ENCODE results near the gene TACC2.

TACC2 gene

DNA sequence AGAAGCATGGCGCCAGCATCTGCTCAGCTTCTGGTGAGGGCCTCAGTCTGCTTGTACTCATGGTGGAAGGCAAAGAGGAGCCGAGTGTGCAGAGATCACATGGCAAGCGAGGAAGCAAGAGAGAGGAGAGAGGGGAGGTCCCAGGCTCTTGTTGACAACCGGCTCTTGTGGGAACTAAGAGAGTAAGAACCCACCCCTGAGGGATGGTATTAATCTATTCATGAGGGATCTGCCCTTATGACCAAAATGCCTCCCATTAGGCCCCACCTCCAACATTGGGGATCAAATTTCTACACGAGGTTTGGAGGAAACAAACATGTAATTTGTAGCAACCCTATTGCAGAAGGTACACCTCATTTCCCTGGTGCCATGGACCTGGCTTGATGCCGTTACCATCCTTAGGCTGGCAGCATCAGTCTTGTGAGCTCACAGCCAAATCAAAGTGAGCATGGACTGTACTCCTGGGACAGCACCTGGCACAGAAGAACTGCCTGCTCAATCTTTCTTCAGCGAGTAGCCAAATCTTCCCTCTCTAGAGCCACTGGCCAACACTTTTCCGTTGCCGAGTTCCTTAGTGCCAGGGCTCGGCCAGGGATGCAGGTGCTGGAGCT lies 288.7 kb downstream of the TACC2 start:
- Histone ChIP-seq H3K9ac (ENCODE audit: low read length) (no peak overlapping the region), H3K4me3 (ENCODE audit: low read length) (no peak overlapping the region), H3K4me1 (ENCODE audit: control insufficient read depth, low read depth, low read length) (peaks cover 2% of the 10 kb centered on the region), H3K27me3 (ENCODE audit: control insufficient read depth, insufficient read depth, low read length) (no peaks in the 10 kb centered on the region), H3K36me3 (ENCODE audit: control insufficient read depth, low read depth, low read length) (no peaks in the 10 kb centered on the region), H3K9me3 (ENCODE audit: control insufficient read depth, low read depth, low read length) (no peaks in the 10 kb centered on the region), H3K27ac (ENCODE audit: low read length) (no peak overlapping the region)

DNA sequence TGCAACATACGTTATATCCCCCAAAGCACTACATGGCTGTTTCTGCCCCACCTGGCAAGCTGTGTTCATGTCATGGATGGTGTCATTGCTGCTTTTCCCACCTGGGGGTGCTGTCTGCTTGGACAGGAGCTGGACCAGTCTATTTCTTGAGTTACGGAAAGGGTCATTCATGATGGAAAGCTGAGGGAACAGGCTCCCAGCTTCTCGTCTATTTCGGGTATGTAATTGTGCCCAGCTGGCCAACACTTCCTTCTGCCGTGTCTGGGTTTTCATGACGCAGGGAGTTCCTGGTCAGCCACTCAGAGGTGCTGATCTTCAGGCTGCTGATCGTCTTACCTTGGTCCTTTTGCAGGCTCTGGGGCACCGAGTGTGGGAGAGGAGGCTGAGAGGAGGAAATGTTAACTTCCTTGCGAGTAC lies 290.8 kb downstream of the TACC2 start:
- H3K4me3 ChIP-seq (ENCODE audit: low read length): no peak overlapping the region
- no peaks in the 10 kb centered on the region for H3K36me3 ChIP-seq (ENCODE audit: control insufficient read depth, low read depth, low read length)

GRCh38 chr10:122280156-122280555 lies 291.2 kb downstream of the TACC2 start:
- no peak overlapping the region for H3K27ac ChIP-seq (ENCODE audit: low read length)
- peaks cover 5% of the 10 kb centered on the region for H3K4me1 ChIP-seq (ENCODE audit: control insufficient read depth, low read depth, low read length)
- H3K4me3 ChIP-seq (ENCODE audit: low read length): no peak overlapping the region
- H3K36me3 ChIP-seq (ENCODE audit: control insufficient read depth, low read depth, low read length): no peaks in the 10 kb centered on the region
- no peak overlapping the region for H3K9ac ChIP-seq (ENCODE audit: low read length)
- no peaks in the 10 kb centered on the region for H3K27me3 ChIP-seq (ENCODE audit: control insufficient read depth, insufficient read depth, low read length)
- no peaks in the 10 kb centered on the region for H3K9me3 ChIP-seq (ENCODE audit: control insufficient read depth, low read depth, low read length)

More for the DNA sequence above, 290.8 kb downstream of the TACC2 start:
- peaks cover 5% of the 10 kb centered on the region for H3K4me1 ChIP-seq (ENCODE audit: control insufficient read depth, low read depth, low read length)
- H3K9me3 ChIP-seq (ENCODE audit: control insufficient read depth, low read depth, low read length): no peaks in the 10 kb centered on the region
- no peaks in the 10 kb centered on the region for H3K27me3 ChIP-seq (ENCODE audit: control insufficient read depth, insufficient read depth, low read length)
- H3K9ac ChIP-seq (ENCODE audit: low read length): no peak overlapping the region
- H3K27ac ChIP-seq (ENCODE audit: low read length): no peak overlapping the region

DNA sequence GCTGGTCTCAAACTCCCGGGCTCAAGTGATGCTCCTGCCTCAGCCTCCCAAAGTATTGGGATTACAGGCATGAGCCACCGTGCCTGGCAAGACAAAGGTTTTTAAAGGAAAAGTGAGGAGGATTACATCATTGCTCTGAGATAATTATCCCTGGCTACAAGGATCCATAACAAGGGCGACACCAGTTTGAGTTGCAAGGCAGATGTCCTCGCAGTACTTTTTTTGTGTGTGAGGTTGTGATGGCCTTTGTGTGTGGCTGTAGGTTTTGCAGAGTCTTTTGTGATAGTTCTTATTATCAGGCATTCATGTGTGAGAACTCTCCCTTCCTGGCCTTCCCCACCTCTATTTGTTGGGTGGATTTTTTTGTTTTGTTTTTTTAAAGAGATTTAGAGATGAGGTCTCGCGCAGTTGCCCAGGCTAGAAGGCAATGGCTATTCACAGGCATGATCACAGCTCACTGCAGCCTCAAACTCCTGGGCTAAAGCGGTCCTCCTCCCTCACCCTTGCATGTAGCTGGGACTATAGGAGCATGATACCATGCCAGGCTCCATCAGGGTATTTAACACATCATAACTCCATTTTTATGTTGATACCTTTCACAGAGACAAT lies 292.2 kb downstream of the TACC2 start:
- Histone ChIP-seq H3K9me3 (ENCODE audit: control insufficient read depth, low read depth, low read length) (no peaks in the 10 kb centered on the region), H3K36me3 (ENCODE audit: control insufficient read depth, low read depth, low read length) (no peaks in the 10 kb centered on the region), H3K4me1 (ENCODE audit: control insufficient read depth, low read depth, low read length) (peaks cover 5% of the 10 kb centered on the region), H3K27me3 (ENCODE audit: control insufficient read depth, insufficient read depth, low read length) (no peaks in the 10 kb centered on the region), H3K9ac (ENCODE audit: low read length) (no peak overlapping the region), H3K4me3 (ENCODE audit: low read length) (no peak overlapping the region), H3K27ac (ENCODE audit: low read length) (no peak overlapping the region)

GRCh38 chr10:122281751-122282150 lies 292.8 kb downstream of the TACC2 start:
- Histone ChIP-seq H3K27ac (ENCODE audit: low read length) (no peak overlapping the region), H3K9me3 (ENCODE audit: control insufficient read depth, low read depth, low read length) (no peaks in the 10 kb centered on the region), H3K4me3 (ENCODE audit: low read length) (no peak overlapping the region), H3K9ac (ENCODE audit: low read length) (no peak overlapping the region), H3K36me3 (ENCODE audit: control insufficient read depth, low read depth, low read length) (no peaks in the 10 kb centered on the region), H3K4me1 (ENCODE audit: control insufficient read depth, low read depth, low read length) (peaks cover 5% of the 10 kb centered on the region), H3K27me3 (ENCODE audit: control insufficient read depth, insufficient read depth, low read length) (no peaks in the 10 kb centered on the region)

- Histone ChIP-seq H3K27me3 (ENCODE audit: control insufficient read depth, insufficient read depth, low read length) (no peaks in the 10 kb centered on the region), H3K9ac (ENCODE audit: low read length) (no peak overlapping the region), H3K4me1 (ENCODE audit: control insufficient read depth, low read depth, low read length) (peaks cover 5% of the 10 kb centered on the region), H3K4me3 (ENCODE audit: low read length) (no peak overlapping the region), H3K36me3 (ENCODE audit: control insufficient read depth, low read depth, low read length) (no peaks in the 10 kb centered on the region), H3K27ac (ENCODE audit: low read length) (no peak overlapping the region), H3K9me3 (ENCODE audit: control insufficient read depth, low read depth, low read length) (no peaks in the 10 kb centered on the region)
Observed at GRCh38 chr10:122282253-122282671, 293.3 kb downstream of the TACC2 start.

- peaks cover 5% of the 10 kb centered on the region for H3K4me1 ChIP-seq (ENCODE audit: control insufficient read depth, low read depth, low read length)
- no peak overlapping the region for H3K4me3 ChIP-seq (ENCODE audit: low read length)
- no peak overlapping the region for H3K27ac ChIP-seq (ENCODE audit: low read length)
- H3K27me3 ChIP-seq (ENCODE audit: control insufficient read depth, insufficient read depth, low read length): no peaks in the 10 kb centered on the region
- H3K36me3 ChIP-seq (ENCODE audit: control insufficient read depth, low read depth, low read length): no peaks in the 10 kb centered on the region
- no peak overlapping the region for H3K9ac ChIP-seq (ENCODE audit: low read length)
- no peaks in the 10 kb centered on the region for H3K9me3 ChIP-seq (ENCODE audit: control insufficient read depth, low read depth, low read length)
Observed at GRCh38 chr10:122282909-122283308, 293.9 kb downstream of the TACC2 start.

GRCh38 chr10:122285506-122286444 lies 296.8 kb downstream of the TACC2 start:
- no peaks in the 10 kb centered on the region for H3K36me3 ChIP-seq (ENCODE audit: control insufficient read depth, low read depth, low read length)
- H3K27ac ChIP-seq (ENCODE audit: low read length): no peak overlapping the region
- no peaks in the 10 kb centered on the region for H3K27me3 ChIP-seq (ENCODE audit: control insufficient read depth, insufficient read depth, low read length)
- H3K9ac ChIP-seq (ENCODE audit: low read length): no peak overlapping the region
- H3K9me3 ChIP-seq (ENCODE audit: control insufficient read depth, low read depth, low read length): no peaks in the 10 kb centered on the region
- H3K4me3 ChIP-seq (ENCODE audit: low read length): no peak overlapping the region
- H3K4me1 ChIP-seq (ENCODE audit: control insufficient read depth, low read depth, low read length): peaks cover 5% of the 10 kb centered on the region

GRCh38 chr10:122286867-122287266 lies 297.9 kb downstream of the TACC2 start:
- Histone ChIP-seq H3K9ac (ENCODE audit: low read length) (no peak overlapping the region), H3K4me1 (ENCODE audit: control insufficient read depth, low read depth, low read length) (peaks cover 5% of the 10 kb centered on the region), H3K27ac (ENCODE audit: low read length) (no peak overlapping the region), H3K36me3 (ENCODE audit: control insufficient read depth, low read depth, low read length) (no peaks in the 10 kb centered on the region), H3K4me3 (ENCODE audit: low read length) (no peak overlapping the region), H3K27me3 (ENCODE audit: control insufficient read depth, insufficient read depth, low read length) (no peaks in the 10 kb centered on the region), H3K9me3 (ENCODE audit: control insufficient read depth, low read depth, low read length) (no peaks in the 10 kb centered on the region)

- no peak overlapping the region for H3K4me3 ChIP-seq (ENCODE audit: low read length)
- H3K27me3 ChIP-seq (ENCODE audit: control insufficient read depth, insufficient read depth, low read length): no peaks in the 10 kb centered on the region
- no peak overlapping the region for H3K9ac ChIP-seq (ENCODE audit: low read length)
- H3K27ac ChIP-seq (ENCODE audit: low read length): no peak overlapping the region
- H3K4me1 ChIP-seq (ENCODE audit: control insufficient read depth, low read depth, low read length): peaks cover 4% of the 10 kb centered on the region
- H3K36me3 ChIP-seq (ENCODE audit: control insufficient read depth, low read depth, low read length): no peaks in the 10 kb centered on the region
- no peaks in the 10 kb centered on the region for H3K9me3 ChIP-seq (ENCODE audit: control insufficient read depth, low read depth, low read length)
Observed at GRCh38 chr10:122287570-122287969, 298.6 kb downstream of the TACC2 start.

DNA sequence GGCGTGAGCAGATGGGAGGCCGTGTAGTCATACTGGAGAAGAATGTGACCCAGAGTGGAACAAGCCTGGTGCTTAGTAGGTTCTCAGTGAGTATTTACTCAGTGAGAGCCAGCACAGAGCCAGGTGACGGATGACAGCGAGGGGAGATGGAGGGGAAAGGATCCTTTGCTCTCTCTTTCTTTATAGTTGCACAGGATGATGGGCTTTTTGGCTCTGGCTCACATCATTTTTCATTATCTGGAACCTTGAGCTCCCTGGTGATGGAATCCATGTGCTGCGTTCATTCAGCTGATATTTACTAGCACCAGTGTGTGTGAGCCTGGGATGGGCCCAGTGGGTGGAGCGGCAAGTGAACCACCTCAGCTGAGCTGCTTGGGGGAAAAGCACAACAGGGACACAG lies 299.3 kb downstream of the TACC2 start:
- no peaks in the 10 kb centered on the region for H3K27me3 ChIP-seq (ENCODE audit: control insufficient read depth, insufficient read depth, low read length)
- H3K9ac ChIP-seq (ENCODE audit: low read length): no peak overlapping the region

More for the DNA sequence above, 299.3 kb downstream of the TACC2 start:
- Histone ChIP-seq H3K4me3 (ENCODE audit: low read length) (no peak overlapping the region), H3K4me1 (ENCODE audit: control insufficient read depth, low read depth, low read length) (no peaks in the 10 kb centered on the region), H3K36me3 (ENCODE audit: control insufficient read depth, low read depth, low read length) (no peaks in the 10 kb centered on the region), H3K9me3 (ENCODE audit: control insufficient read depth, low read depth, low read length) (no peaks in the 10 kb centered on the region), H3K27ac (ENCODE audit: low read length) (no peak overlapping the region)

Measured in iPS-18a (cell line).